Activated T-helper 2 cell treated with anti-CD3 and anti-CD28 coated beads, Interferon-gamma antibody, Interleukin-2, Interleukin-4, amounts not matched to agents 10 μg/mL and 5 μg/mL and 100 μg/mL, durations not matched to agents 14 hours and 24 hours and 36 hours (primary cell): ENCODE data around the gene SRD5A1. TPM values are rescaled to one million over a fixed set of nuclear protein-coding genes. Genes with fewer than 3 reads are reported as not detected.

Source experiments
- DNase-seq: peaks from one replicate; pipeline ENCODE4 v3.0.0; 2021; ENCODE audit warnings: low spot score
- H3K27ac Mint-ChIP-seq: one replicate; pipeline ENCODE4 v1.8.0; 2021; ENCODE audit warnings: mixed read lengths
- H3K27me3 Mint-ChIP-seq: one replicate; pipeline ENCODE4 v1.8.0; 2021; ENCODE audit warnings: low read depth, mixed read lengths
- H3K36me3 Mint-ChIP-seq: one replicate; pipeline ENCODE4 v1.8.0; 2021; ENCODE audit warnings: low read depth, mixed read lengths
- H3K4me1 Mint-ChIP-seq: one replicate; pipeline ENCODE4 v1.8.0; 2021; ENCODE audit warnings: low read depth, mixed read lengths
- H3K4me3 Mint-ChIP-seq: one replicate; pipeline ENCODE4 v1.8.0; 2021; ENCODE audit warnings: low read depth, mild to moderate bottlenecking, moderate library complexity, mixed read lengths
- H3K9me3 Mint-ChIP-seq: one replicate; pipeline ENCODE4 v1.8.0; 2021; ENCODE audit warnings: mixed read lengths
- intact Hi-C: fragments of 100-400 bp; cut with micrococcal nuclease; formaldehyde crosslinking; loops from one replicate; pipeline ENCODE4 v1.15.1; 2023
- total RNA-seq: library from RNA; stranded (reverse); gene quantifications from 2 replicates; pipeline ENCODE4 v1.2.3, GENCODE V29; 2022

Gene SRD5A1
- total RNA-seq, 1 donor from 2014 or later = 16.0 TPM

DNA sequence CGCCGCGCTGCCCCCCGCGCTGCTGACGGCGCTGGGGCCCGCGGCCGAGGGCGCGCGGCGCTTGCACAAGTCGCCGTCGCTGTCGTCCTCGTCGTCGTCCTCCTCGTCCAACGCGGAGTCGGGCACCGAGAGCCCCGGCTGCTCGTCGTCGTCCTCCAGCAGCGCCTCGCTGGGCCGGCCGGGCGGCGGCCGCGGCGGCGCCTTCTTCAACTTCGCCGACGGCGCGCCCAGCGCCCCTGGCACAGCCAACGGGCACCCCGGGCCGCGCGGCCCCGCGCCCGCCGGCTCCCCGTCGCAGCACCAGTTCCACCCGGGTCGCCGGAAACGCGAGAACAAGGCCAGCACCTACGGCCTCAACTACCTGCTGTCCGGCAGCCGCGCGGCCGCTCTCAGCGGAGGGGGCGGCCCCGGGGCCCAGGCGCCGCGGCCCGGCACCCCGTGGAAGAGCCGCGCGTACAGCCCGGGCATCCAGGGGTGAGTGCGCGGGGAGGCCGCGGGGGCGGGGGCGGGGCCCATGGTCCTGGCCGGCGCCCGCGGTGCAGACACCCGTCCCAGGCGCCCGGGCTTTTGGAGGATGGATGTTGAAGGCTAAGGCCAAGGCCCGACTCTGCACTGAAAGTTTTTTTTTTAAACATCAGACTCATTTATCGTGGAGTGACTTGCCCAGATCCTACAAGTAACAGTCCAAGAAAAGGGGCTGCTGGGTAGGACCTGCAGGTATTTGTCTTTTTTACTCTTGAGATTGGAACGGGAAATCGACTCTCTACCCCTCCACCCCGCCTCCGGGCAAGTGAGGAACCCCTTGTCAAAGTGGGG, 81.2 kb downstream of the SRD5A1 start:
- no peaks in the 10 kb centered on the region for H3K9me3 Mint-ChIP-seq
- no peaks in the 10 kb centered on the region for H3K27me3 Mint-ChIP-seq
- peak overlapping the region; percentile 68 for H3K27ac Mint-ChIP-seq
- peaks cover 44% of the 10 kb centered on the region for H3K4me1 Mint-ChIP-seq
- no peak for DNase-seq
- H3K4me3 Mint-ChIP-seq = peak overlapping the region; percentile 86
- intact Hi-C loops = no loop called here
- H3K36me3 Mint-ChIP-seq = peaks cover 39% of the 10 kb centered on the region

DNA sequence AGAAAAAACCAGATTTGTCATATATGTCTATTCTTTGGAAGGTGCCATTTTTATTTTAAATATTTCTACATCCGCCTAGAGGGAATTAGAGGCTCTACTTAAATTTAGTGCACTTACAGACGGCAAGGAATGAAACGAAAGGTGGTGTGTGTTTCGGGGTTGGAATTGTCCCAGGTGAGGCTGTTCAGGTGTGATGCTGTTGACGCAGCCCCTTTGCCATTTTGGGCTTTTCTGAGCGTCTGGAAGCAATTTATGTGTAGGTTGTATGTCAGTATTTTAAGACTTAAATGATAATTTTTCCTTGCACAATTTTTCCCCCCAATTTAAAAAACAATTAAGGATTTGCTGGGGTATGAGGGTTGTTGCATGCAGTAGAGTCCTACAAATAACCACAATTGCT, 82.0 kb downstream of the SRD5A1 start:
- intact Hi-C loops = no loop called here
- no peak for DNase-seq
- peak overlapping the region; percentile 86 for H3K4me3 Mint-ChIP-seq
- no peaks in the 10 kb centered on the region for H3K27me3 Mint-ChIP-seq
- H3K36me3 Mint-ChIP-seq = peaks cover 41% of the 10 kb centered on the region
- H3K27ac Mint-ChIP-seq = peak overlapping the region; percentile 68
- no peaks in the 10 kb centered on the region for H3K9me3 Mint-ChIP-seq
- peaks cover 50% of the 10 kb centered on the region for H3K4me1 Mint-ChIP-seq

DNA sequence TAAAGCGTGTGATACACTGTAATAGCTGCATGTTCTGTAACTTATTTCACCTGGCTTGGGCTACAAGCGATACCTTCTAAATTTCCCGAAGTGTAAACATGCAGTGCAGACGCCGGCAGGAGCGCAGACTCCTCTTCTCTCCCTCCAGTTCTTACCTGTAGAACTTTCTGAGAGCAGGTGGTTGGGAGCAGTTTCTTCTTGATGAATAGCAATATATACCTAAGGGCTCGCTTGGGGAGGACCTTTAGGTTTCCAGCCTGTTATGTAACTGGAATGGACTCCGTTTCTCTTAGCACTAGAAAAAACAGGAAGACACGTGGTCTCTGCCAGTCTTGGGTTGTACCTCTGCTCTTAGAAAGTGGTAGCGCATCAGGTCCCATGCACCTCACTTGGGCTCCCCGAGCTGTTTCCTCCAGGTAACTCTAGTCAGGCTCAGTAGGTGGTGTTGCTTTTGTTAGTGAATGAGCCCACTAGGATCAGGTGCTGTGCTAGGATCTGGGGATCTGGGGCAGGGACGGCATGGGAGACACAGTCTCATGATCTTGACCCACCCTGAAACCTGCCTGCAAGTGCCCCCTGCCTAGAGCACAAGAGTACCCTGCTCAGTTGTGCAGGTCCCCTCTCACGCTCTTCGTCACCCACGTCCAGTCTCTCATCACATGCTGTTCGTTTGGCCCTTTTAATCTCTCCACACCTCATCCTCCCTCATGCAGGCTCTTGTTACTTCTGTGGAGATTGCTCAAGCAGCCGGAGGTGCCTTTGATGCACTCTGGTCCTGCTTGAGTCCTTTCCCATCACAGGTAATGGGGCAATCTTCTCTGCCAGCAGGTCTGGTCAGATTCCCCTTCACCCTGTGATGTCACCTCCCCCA, 82.8 kb downstream of the SRD5A1 start:
- Mint-ChIP-seq H3K9me3 (no peaks in the 10 kb centered on the region), H3K27me3 (no peaks in the 10 kb centered on the region), H3K4me1 (peaks cover 54% of the 10 kb centered on the region), H3K27ac (no peak overlapping the region), H3K4me3 (peak overlapping the region; percentile 86), H3K36me3 (peaks cover 41% of the 10 kb centered on the region)
- intact Hi-C loops = no loop called here
- no peak for DNase-seq

DNA sequence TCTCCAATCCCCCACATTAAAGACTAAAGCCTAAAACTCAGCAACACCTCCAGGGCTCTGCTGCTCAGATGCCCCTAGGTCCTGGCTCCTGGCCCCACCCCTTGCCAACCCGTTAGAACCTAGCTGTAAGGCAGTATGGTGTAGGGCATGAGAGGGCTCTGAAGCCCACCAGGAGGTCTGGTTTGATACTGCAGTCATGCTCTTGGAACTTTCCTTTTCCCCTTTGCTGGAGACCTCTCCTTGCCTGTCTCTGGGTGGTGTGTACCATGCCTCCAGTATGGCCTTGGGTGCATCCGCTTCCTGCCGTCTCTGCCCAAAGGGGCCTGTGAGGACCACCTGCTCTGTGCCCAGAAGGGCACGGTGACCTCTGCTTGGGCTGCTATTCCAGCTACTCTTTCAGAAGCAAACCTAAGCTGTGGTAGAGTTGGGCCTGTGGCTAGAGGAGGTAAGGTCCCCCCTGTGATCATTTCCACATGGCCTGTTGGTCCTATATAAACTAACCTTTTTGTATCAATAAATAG, 83.4 kb downstream of the SRD5A1 start:
- H3K27ac Mint-ChIP-seq = no peak overlapping the region
- H3K27me3 Mint-ChIP-seq = no peaks in the 10 kb centered on the region
- peaks cover 58% of the 10 kb centered on the region for H3K4me1 Mint-ChIP-seq
- H3K36me3 Mint-ChIP-seq = peaks cover 41% of the 10 kb centered on the region
- intact Hi-C loops = no loop called here
- H3K4me3 Mint-ChIP-seq = peak overlapping the region; percentile 86
- H3K9me3 Mint-ChIP-seq = no peaks in the 10 kb centered on the region
- no peak for DNase-seq

DNA sequence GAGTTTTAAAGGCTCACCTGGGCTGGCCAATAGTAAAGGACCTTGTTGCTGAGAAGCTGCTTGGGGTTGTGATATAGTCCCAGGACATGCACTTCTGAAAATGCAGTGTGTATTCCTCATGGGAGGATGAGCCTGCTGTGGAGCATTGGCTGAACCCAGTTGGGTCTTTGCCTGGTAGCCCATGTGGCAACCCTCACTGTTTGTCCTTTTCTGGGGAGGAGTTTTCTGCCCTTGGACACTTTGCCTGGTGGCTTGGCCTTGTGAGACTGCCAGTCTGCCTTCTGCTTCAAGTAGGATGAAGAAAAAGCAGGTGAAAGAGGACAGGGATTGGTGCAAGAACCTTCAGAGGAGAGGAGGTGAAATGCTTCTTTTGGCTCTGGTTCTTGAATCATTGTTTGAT, 84.0 kb downstream of the SRD5A1 start:
- H3K9me3 Mint-ChIP-seq = no peaks in the 10 kb centered on the region
- no peak overlapping the region for H3K27ac Mint-ChIP-seq
- no peak overlapping the region for H3K4me3 Mint-ChIP-seq
- no peaks in the 10 kb centered on the region for H3K27me3 Mint-ChIP-seq
- H3K4me1 Mint-ChIP-seq = peaks cover 59% of the 10 kb centered on the region
- no peak for DNase-seq
- intact Hi-C loops = no loop called here
- H3K36me3 Mint-ChIP-seq = peaks cover 41% of the 10 kb centered on the region

DNA sequence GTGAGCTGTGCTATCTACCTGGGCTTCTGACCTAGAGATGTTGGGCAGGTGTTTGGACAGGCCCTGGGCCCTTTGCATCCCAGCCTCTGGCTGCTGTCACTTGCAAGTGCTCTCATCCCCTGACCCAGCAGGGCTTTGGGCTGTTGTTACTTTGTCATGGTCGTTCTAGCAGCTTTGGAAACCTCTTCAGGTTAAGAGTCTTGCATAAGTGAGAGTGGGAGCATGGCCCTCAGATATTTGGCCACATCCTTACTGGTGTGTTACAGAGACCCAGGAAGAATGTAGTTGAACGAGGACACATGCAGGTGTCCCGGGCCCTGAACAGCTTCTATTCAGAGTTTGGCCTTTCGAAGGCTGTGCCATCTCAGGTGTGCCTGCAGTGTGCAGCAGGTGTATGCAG, 84.4 kb downstream of the SRD5A1 start:
- H3K4me1 Mint-ChIP-seq = peaks cover 63% of the 10 kb centered on the region
- H3K9me3 Mint-ChIP-seq = no peaks in the 10 kb centered on the region
- H3K27me3 Mint-ChIP-seq = no peaks in the 10 kb centered on the region
- H3K4me3 Mint-ChIP-seq = no peak overlapping the region
- intact Hi-C loops = no loop called here
- no peak overlapping the region for H3K27ac Mint-ChIP-seq
- DNase-seq = no peak
- H3K36me3 Mint-ChIP-seq = peaks cover 41% of the 10 kb centered on the region

DNA sequence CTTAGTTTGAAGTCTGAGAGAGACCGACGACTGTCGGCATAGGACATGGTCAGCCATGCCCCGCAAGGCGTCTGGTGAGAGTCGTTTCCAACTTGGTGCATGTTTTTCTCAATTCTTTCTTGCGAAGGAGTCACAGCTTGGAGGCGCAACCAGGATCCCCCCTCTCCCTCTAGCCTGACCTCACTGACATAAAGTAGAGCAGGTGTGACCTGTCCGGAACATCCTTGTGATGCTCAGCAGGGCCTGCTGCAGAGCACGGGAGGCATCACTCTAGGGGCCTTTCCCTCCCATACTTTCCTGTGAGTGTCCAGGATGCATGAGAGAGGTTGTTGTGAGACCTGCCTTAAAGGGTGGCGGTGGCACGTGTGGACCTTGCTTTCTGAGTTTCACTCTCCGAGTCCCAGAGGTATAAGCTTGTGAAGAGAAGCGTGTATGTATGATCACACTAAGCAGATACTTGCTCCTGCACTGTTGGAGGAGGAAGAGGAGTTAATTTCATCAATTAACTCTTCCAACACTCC, 85.0 kb downstream of the SRD5A1 start:
- H3K9me3 Mint-ChIP-seq = no peaks in the 10 kb centered on the region
- intact Hi-C loops = no loop called here
- H3K4me3 Mint-ChIP-seq = no peak overlapping the region
- H3K27me3 Mint-ChIP-seq = no peaks in the 10 kb centered on the region
- H3K36me3 Mint-ChIP-seq = peaks cover 41% of the 10 kb centered on the region
- no peak for DNase-seq
- peaks cover 63% of the 10 kb centered on the region for H3K4me1 Mint-ChIP-seq
- no peak overlapping the region for H3K27ac Mint-ChIP-seq

DNA sequence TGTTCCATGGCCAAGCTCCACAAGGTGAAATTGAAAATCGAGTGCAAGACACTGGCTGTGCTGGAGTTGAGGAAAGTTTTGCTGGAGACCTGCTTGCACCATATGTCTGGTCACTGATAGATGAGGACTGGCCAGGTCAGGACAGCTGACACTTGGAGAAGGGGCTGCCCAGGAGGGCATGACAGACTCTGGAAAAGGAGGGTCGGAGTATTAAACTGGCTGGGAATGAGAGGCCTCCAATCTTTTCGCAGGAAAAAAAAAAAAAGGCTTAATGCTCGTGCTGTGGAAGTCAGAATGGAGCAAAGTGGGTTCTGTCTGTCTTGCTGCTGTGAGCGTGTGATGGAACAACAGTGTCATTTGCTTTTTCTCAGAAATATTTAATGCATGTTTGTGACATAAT, 85.5 kb downstream of the SRD5A1 start:
- no peaks in the 10 kb centered on the region for H3K27me3 Mint-ChIP-seq
- peak overlapping the region; percentile 1 for H3K27ac Mint-ChIP-seq
- peaks cover 68% of the 10 kb centered on the region for H3K4me1 Mint-ChIP-seq
- DNase-seq = no peak
- no peak overlapping the region for H3K4me3 Mint-ChIP-seq
- peaks cover 46% of the 10 kb centered on the region for H3K36me3 Mint-ChIP-seq
- intact Hi-C loops = no loop called here
- H3K9me3 Mint-ChIP-seq = no peaks in the 10 kb centered on the region

DNA sequence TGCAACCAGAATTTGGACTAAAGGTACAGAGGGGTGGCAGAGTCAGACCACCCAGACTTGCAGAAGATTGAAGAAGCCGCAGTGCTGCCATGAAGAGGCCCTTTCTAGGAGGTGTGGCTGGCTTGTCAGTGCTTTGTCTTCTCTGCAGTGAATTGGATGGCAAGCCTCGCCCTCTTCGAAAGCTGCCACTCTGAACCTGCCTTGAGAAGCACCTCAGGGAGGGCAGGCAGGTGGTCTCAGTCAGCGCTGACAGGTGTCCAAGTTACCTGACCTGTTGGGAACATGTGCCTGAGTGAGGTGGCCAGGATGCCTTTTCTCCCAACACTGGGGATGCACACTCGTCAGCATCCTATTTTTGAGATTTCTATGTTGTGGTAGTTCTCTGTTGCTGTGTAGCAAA, 86.2 kb downstream of the SRD5A1 start:
- DNase-seq = no peak
- intact Hi-C loops = no loop called here
- H3K36me3 Mint-ChIP-seq = peaks cover 53% of the 10 kb centered on the region
- H3K9me3 Mint-ChIP-seq = no peaks in the 10 kb centered on the region
- no peaks in the 10 kb centered on the region for H3K27me3 Mint-ChIP-seq
- H3K4me1 Mint-ChIP-seq = peaks cover 75% of the 10 kb centered on the region
- no peak overlapping the region for H3K4me3 Mint-ChIP-seq
- no peak overlapping the region for H3K27ac Mint-ChIP-seq

DNA sequence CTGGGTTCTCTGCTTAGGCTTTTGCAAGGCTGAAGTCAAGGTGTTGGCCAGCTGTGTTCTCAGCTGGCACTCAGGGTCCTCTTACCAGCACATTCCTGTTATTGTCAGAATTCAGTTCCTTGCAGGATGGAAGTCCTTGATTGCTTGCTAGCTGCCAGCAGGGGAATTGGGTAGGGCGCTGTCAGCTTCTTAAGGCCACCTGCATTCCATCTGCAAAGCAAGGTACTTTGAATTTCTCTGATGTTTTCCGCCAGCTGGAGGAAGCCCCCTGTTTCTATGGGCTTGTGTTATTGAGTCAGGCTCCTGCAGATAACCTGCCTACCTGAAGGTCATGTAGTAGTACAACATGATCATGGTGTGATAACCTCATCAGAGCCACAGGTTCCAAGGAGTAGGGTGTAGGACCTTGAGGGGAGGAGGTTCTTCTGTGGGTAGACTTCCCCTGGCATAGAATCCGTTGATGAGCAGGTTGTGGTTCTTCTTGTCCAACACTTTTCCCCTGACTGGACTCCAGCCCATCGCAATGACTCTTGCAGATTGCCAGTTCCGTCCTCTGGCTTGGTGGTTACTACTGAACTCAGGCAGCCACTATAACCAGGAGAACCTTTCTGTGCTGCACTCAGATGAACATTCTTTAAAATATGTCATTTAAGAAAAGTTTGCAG, 86.8 kb downstream of the SRD5A1 start:
- no peaks in the 10 kb centered on the region for H3K9me3 Mint-ChIP-seq
- DNase-seq = no peak
- H3K4me1 Mint-ChIP-seq = peaks cover 77% of the 10 kb centered on the region
- peaks cover 51% of the 10 kb centered on the region for H3K36me3 Mint-ChIP-seq
- H3K4me3 Mint-ChIP-seq = no peak overlapping the region
- intact Hi-C loops = no loop called here
- no peak overlapping the region for H3K27ac Mint-ChIP-seq
- no peaks in the 10 kb centered on the region for H3K27me3 Mint-ChIP-seq

DNA sequence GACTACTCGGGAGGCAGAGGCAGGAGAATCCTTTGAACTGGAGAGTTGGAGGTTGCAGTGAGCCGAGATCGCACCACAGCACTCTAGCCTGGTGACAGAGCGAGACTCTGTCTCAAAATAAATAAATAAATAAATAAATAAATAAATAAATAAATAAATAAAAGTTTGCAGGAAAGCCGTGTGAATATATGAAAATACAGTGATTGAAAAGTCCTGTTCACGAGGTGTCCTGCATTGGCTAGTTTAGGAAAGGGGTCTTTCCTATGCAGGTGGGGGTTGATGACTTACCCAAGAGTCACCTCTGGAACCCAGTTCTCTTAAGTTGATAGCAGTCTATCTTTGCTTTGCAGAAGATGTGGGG, 87.3 kb downstream of the SRD5A1 start:
- Mint-ChIP-seq H3K27me3 (no peaks in the 10 kb centered on the region), H3K27ac (no peak overlapping the region), H3K36me3 (peaks cover 52% of the 10 kb centered on the region), H3K4me3 (no peak overlapping the region), H3K9me3 (no peaks in the 10 kb centered on the region), H3K4me1 (peaks cover 75% of the 10 kb centered on the region)
- intact Hi-C loops = no loop called here
- DNase-seq = no peak

DNA sequence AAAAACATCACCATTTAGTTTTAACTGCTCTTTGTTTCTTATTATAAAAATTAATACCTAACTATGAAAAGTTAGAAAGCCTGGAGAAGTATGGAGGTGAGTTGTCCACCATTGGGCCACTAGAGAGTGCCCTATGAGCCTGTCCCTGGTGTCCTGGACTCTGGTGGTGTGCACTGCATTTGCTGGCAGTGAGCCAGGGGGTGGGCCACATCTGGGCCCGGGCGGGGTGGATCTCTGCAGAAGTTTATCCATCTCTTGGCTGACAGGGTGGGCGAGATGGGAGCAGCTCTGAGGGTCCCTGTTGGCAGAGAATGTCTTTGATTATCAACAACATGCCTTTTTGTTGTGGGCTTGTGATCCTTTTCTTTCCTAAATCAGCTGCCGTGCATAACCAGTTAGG, 88.2 kb downstream of the SRD5A1 start:
- peaks cover 52% of the 10 kb centered on the region for H3K36me3 Mint-ChIP-seq
- H3K4me3 Mint-ChIP-seq = no peak overlapping the region
- H3K27me3 Mint-ChIP-seq = no peaks in the 10 kb centered on the region
- intact Hi-C loops = no loop called here
- no peak for DNase-seq
- no peak overlapping the region for H3K27ac Mint-ChIP-seq
- peaks cover 68% of the 10 kb centered on the region for H3K4me1 Mint-ChIP-seq
- no peaks in the 10 kb centered on the region for H3K9me3 Mint-ChIP-seq
